Measurements from ENCODE around the gene CATSPERZ. TPM values are rescaled to one million over a fixed set of nuclear protein-coding genes. Genes with fewer than 3 reads are reported as not detected.
A peak's percentile ranks its signal among the peaks of the same experiment; 100 is the strongest.

The CATSPERZ gene
- total and polyA plus RNA-seq, 2 of the 13 experiments (the other 11 are each of a cell fraction or from before 2014, with no cell fraction given) = 0.22 to 0.48 TPM

GRCh38 chr11:64284048-64284961 is 15.9 kb upstream of the CATSPERZ start, which contains the start of gene BAD (continued):
- no peak for TF ChIP-seq IRX3 (CRISPR knock-in tag; IDR thresholded peaks at IDR 0.05; ENCODE audit: borderline replicate concordance, low read depth)
- TF ChIP-seq ZNF766 (CRISPR knock-in tag; IDR thresholded peaks at IDR 0.05; ENCODE audit: borderline replicate concordance) = no peak
- TF ChIP-seq ERF (CRISPR knock-in tag; IDR thresholded peaks at IDR 0.05) = no peak
- no peak for TF ChIP-seq ZNF20 (CRISPR knock-in tag; IDR thresholded peaks at IDR 0.05)
- TF ChIP-seq SIN3B (IDR thresholded peaks at IDR 0.05; ENCODE audit: low read length) = no peak
- 0 out of 2 replicates have a peak, but pooled peaks have one; percentile 51 for TF ChIP-seq ZZZ3 (CRISPR knock-in tag; IDR thresholded peaks at IDR 0.05; ENCODE audit: borderline replicate concordance)
- TF ChIP-seq ZNF501 (CRISPR knock-in tag; IDR thresholded peaks at IDR 0.05) = peak; percentile 56; the same call in 1 of the 2 replicates
- no peak for TF ChIP-seq ARID2 (CRISPR knock-in tag; IDR thresholded peaks at IDR 0.05; ENCODE audit: borderline replicate concordance)
- TF ChIP-seq ZSCAN30 (CRISPR knock-in tag; IDR thresholded peaks at IDR 0.05) = no peak
- TF ChIP-seq GABPA (IDR thresholded peaks at IDR 0.05; ENCODE audit: low read depth, low read length) = no peak; the same call in 1 of the 2 replicates
- TF ChIP-seq GABPA (CRISPR knock-in tag; IDR thresholded peaks at IDR 0.05; ENCODE audit: low read depth) = peak; percentile 56; the same call in 1 of the 2 replicates
- no peak for TF ChIP-seq ZNF644 (CRISPR knock-in tag; IDR thresholded peaks at IDR 0.05; ENCODE audit: low read depth)
- peak; percentile 11; the same call in 1 of the 2 replicates for TF ChIP-seq ZNF160 (CRISPR knock-in tag; IDR thresholded peaks at IDR 0.05)
- no peak for TF ChIP-seq ZFP36L1 (CRISPR knock-in tag; IDR thresholded peaks at IDR 0.05)
- no peak for TF ChIP-seq ZNF770 (CRISPR knock-in tag; IDR thresholded peaks at IDR 0.05)
- no peak for TF ChIP-seq MED1 (CRISPR knock-in tag; IDR thresholded peaks at IDR 0.05)
- no peak for TF ChIP-seq ZMYM2 (CRISPR knock-in tag; IDR thresholded peaks at IDR 0.05)
- TF ChIP-seq SNAPC4 (CRISPR knock-in tag; IDR thresholded peaks at IDR 0.05) = no peak
- TF ChIP-seq CENPX (CRISPR knock-in tag; IDR thresholded peaks at IDR 0.05) = no peak
- TF ChIP-seq POGZ (CRISPR knock-in tag; IDR thresholded peaks at IDR 0.05) = no peak
- TF ChIP-seq NFYB (CRISPR knock-in tag; IDR thresholded peaks at IDR 0.05) = peak; percentile 85
- peak; percentile 41; the same call in 1 of the 2 replicates for TF ChIP-seq MYPOP (CRISPR knock-in tag; IDR thresholded peaks at IDR 0.05)
- TF ChIP-seq ZNF549 (CRISPR knock-in tag; IDR thresholded peaks at IDR 0.05) = no peak

Measured in HepG2 (cell line).